GM23338 (cell line): ENCODE data around the gene AP3D1. TPM values are rescaled to one million over a fixed set of nuclear protein-coding genes. Genes with fewer than 3 reads are reported as not detected.

Experiments used
- ATAC-seq: fragments of 200-7000 bp; cut with Tn5 transposase; 3 replicates; pipeline ENCODE4 v1.9.1; 2020
- DNase-seq: peaks from one replicate; pipeline ENCODE4 v3.0.0-alpha.2; 2015; ENCODE audit warnings: low spot score
- H2AFZ ChIP-seq: fragments of 200-600 bp; sonication (generic); 2 replicates; pipeline ENCODE4 v1.8.0; 2016; ENCODE audit warnings: antibody characterized with exemption, mild to moderate bottlenecking, moderate library complexity
- H3F3A ChIP-seq: fragments of 200-600 bp; sonication (generic); replicated peaks from 2 replicates; pipeline ENCODE4 v1.8.0; 2017; ENCODE audit warnings: antibody characterized with exemption, mixed run types, low read depth
- H3K27ac ChIP-seq: fragments of 200-600 bp; sonication (generic); 2 replicates; pipeline ENCODE4 v1.6.1; 2016; ENCODE audit warnings: low read depth
- H3K27me3 ChIP-seq: fragments of 200-600 bp; sonication (generic); 2 replicates; pipeline ENCODE4 v1.8.0; 2016; ENCODE audit warnings: mild to moderate bottlenecking, mixed run types, moderate library complexity; ENCODE audit not compliant: insufficient read depth
- H3K36me3 ChIP-seq: fragments of 200-600 bp; sonication (generic); 2 replicates; pipeline ENCODE4 v1.8.0; 2016; ENCODE audit warnings: mild to moderate bottlenecking; ENCODE audit not compliant: insufficient read depth
- H3K4me1 ChIP-seq: fragments of 200-600 bp; sonication (generic); 2 replicates; pipeline ENCODE4 v1.8.0; 2016; ENCODE audit warnings: mild to moderate bottlenecking, moderate library complexity; ENCODE audit not compliant: insufficient read depth
- H3K4me2 ChIP-seq: fragments of 200-600 bp; sonication (generic); 2 replicates; pipeline ENCODE4 v1.7.1; 2017; ENCODE audit warnings: mixed run types
- H3K4me3 ChIP-seq: fragments of 200-600 bp; sonication (generic); 2 replicates; pipeline ENCODE4 v1.6.1; 2016; ENCODE audit warnings: mixed run types
- H3K79me2 ChIP-seq: fragments of 200-600 bp; sonication (generic); replicated peaks from 2 replicates; pipeline ENCODE4 v1.8.0; 2017; ENCODE audit warnings: mild to moderate bottlenecking; ENCODE audit not compliant: insufficient read depth
- H3K9me2 ChIP-seq: fragments of 200-600 bp; sonication (generic); 2 replicates; pipeline ENCODE4 v1.8.0; 2017; ENCODE audit not compliant: insufficient read depth
- H4K20me1 ChIP-seq: fragments of 200-600 bp; sonication (generic); replicated peaks from 2 replicates; pipeline ENCODE4 v1.8.0; 2017; ENCODE audit warnings: mild to moderate bottlenecking; ENCODE audit not compliant: insufficient read depth
- H3K27ac Mint-ChIP-seq: 2 replicates; pipeline ENCODE4 v1.8.0; 2020; ENCODE audit warnings: inconsistent platforms, mild to moderate bottlenecking, moderate library complexity, mixed read lengths
- H3K27me3 Mint-ChIP-seq: 3 replicates; pipeline ENCODE4 v1.8.0; 2022; ENCODE audit warnings: low read depth, mild to moderate bottlenecking, moderate library complexity, mixed read lengths, inconsistent platforms; ENCODE audit not compliant: insufficient read depth, poor library complexity
- H3K36me3 Mint-ChIP-seq: 3 replicates; pipeline ENCODE4 v1.8.0; 2021; ENCODE audit warnings: low read depth, mild to moderate bottlenecking, inconsistent platforms, moderate library complexity, mixed read lengths
- H3K4me1 Mint-ChIP-seq: 3 replicates; pipeline ENCODE4 v1.8.0; 2020; ENCODE audit warnings: mild to moderate bottlenecking, inconsistent platforms, mixed read lengths
- H3K4me3 Mint-ChIP-seq: 3 replicates; pipeline ENCODE4 v1.8.0; 2021; ENCODE audit warnings: moderate library complexity, mild to moderate bottlenecking, inconsistent platforms, mixed read lengths
- H3K9me3 Mint-ChIP-seq: 3 replicates; pipeline ENCODE4 v1.8.0; 2020; ENCODE audit warnings: moderate library complexity, mild to moderate bottlenecking, inconsistent platforms, mixed read lengths
- EZH2 ChIP-seq: fragments of 200-600 bp; sonication (generic); IDR thresholded peaks from one replicate; pipeline ENCODE4 v1.8.0; 2017; ENCODE audit warnings: antibody characterized with exemption, mild to moderate bottlenecking, low read depth; ENCODE audit not compliant: unreplicated experiment
- EZH2phosphoT487 ChIP-seq: fragments of 200-600 bp; sonication (generic); IDR thresholded peaks from one replicate; pipeline ENCODE4 v1.8.1; 2018; ENCODE audit warnings: antibody characterized with exemption; ENCODE audit not compliant: unreplicated experiment
- JUNB ChIP-seq: IDR thresholded peaks from one replicate; pipeline ENCODE4 v1.6.1; 2016; ENCODE audit warnings: antibody characterized with exemption; ENCODE audit not compliant: unreplicated experiment
- NANOG ChIP-seq: IDR thresholded peaks from 2 replicates; pipeline ENCODE4 v1.6.1; 2016; ENCODE audit warnings: antibody characterized with exemption, borderline replicate concordance
- ZNF114 ChIP-seq: fragments of 250-450 bp; sonication (Bioruptor Pico); IDR thresholded peaks from 2 replicates; pipeline ENCODE4 v1.5.0; 2020; ENCODE audit warnings: mild to moderate bottlenecking, moderate library complexity
- ZNF331 ChIP-seq: fragments of 250-450 bp; sonication (Bioruptor Pico); IDR thresholded peaks from 2 replicates; pipeline ENCODE4 v1.5.0; 2020; ENCODE audit warnings: low read depth, mild to moderate bottlenecking, moderate library complexity
- polyA plus RNA-seq: library from polyadenylated mRNA; unstranded; fragments of >200 nt; fragmentation: Nextera tagmentation; extraction: Ambion mirVana; gene quantifications from 2 replicates; pipeline ENCODE4 v1.2.1, GENCODE V29; 2016
- total RNA-seq: library from RNA; depleted of rRNA; stranded (reverse); fragments of >200 nt; shearing (Covaris generic); gene quantifications from 2 replicates; pipeline ENCODE4 v1.2.3, GENCODE V29; 2014
- TF ChIP-seq, protein P1 (sequence below): fragments of 250-450 bp; sonication (Bioruptor Pico); IDR thresholded peaks from 2 replicates; pipeline ENCODE4 v1.5.0; 2020; ENCODE audit warnings: mild to moderate bottlenecking, moderate library complexity

AP3D1 gene
- total and polyA plus RNA-seq, 2 experiments from 2014 or later, result 101 to 236 TPM

DNA sequence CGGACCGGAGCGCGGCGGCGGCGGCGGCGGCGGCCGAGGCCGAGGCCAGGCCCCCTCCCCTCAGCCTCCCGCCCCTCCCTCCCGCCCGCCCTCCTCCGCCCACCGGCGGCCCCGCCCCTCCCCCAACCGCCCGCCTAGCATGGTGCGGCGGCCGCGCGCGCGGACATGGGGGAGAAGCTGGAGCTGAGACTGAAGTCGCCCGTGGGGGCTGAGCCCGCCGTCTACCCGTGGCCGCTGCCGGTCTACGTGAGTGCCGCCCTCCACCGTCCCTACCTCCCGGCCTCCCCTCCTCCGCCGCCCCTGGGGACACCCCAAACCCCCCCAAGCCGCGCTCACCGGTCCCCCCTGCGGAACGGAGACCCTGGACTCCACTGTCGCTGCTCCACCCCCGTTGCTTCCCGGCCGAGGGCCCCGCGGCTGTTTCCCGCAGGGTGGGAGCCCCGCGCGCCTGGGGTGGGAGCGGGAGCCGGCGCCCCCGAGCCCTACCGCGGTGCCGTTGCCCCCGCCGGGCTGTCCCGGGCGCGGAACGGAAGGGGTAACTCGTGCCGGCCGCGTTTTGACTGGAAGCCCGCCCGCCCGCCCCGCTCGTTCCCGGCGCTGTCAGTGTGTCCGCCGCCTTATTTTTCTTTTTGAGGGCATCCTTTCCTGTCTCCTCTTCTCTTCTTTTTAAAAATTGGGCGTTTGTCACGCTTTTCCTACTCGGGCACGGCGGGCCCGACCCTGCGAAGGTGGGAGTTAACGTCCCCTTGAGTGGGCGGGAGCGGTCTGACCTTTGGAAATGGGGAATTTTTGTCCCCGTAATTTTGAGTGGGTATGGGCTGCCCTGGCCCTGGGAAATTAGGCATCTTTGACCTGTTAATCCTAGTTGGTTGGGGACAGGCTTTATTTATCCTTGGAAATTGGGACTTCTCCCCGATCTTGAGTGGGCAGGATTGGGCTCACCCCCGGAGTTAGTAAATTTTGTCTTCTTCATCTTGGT lies 12.9 kb upstream of the AP3D1 start (continued):
- TF ChIP-seq, protein P1, sequence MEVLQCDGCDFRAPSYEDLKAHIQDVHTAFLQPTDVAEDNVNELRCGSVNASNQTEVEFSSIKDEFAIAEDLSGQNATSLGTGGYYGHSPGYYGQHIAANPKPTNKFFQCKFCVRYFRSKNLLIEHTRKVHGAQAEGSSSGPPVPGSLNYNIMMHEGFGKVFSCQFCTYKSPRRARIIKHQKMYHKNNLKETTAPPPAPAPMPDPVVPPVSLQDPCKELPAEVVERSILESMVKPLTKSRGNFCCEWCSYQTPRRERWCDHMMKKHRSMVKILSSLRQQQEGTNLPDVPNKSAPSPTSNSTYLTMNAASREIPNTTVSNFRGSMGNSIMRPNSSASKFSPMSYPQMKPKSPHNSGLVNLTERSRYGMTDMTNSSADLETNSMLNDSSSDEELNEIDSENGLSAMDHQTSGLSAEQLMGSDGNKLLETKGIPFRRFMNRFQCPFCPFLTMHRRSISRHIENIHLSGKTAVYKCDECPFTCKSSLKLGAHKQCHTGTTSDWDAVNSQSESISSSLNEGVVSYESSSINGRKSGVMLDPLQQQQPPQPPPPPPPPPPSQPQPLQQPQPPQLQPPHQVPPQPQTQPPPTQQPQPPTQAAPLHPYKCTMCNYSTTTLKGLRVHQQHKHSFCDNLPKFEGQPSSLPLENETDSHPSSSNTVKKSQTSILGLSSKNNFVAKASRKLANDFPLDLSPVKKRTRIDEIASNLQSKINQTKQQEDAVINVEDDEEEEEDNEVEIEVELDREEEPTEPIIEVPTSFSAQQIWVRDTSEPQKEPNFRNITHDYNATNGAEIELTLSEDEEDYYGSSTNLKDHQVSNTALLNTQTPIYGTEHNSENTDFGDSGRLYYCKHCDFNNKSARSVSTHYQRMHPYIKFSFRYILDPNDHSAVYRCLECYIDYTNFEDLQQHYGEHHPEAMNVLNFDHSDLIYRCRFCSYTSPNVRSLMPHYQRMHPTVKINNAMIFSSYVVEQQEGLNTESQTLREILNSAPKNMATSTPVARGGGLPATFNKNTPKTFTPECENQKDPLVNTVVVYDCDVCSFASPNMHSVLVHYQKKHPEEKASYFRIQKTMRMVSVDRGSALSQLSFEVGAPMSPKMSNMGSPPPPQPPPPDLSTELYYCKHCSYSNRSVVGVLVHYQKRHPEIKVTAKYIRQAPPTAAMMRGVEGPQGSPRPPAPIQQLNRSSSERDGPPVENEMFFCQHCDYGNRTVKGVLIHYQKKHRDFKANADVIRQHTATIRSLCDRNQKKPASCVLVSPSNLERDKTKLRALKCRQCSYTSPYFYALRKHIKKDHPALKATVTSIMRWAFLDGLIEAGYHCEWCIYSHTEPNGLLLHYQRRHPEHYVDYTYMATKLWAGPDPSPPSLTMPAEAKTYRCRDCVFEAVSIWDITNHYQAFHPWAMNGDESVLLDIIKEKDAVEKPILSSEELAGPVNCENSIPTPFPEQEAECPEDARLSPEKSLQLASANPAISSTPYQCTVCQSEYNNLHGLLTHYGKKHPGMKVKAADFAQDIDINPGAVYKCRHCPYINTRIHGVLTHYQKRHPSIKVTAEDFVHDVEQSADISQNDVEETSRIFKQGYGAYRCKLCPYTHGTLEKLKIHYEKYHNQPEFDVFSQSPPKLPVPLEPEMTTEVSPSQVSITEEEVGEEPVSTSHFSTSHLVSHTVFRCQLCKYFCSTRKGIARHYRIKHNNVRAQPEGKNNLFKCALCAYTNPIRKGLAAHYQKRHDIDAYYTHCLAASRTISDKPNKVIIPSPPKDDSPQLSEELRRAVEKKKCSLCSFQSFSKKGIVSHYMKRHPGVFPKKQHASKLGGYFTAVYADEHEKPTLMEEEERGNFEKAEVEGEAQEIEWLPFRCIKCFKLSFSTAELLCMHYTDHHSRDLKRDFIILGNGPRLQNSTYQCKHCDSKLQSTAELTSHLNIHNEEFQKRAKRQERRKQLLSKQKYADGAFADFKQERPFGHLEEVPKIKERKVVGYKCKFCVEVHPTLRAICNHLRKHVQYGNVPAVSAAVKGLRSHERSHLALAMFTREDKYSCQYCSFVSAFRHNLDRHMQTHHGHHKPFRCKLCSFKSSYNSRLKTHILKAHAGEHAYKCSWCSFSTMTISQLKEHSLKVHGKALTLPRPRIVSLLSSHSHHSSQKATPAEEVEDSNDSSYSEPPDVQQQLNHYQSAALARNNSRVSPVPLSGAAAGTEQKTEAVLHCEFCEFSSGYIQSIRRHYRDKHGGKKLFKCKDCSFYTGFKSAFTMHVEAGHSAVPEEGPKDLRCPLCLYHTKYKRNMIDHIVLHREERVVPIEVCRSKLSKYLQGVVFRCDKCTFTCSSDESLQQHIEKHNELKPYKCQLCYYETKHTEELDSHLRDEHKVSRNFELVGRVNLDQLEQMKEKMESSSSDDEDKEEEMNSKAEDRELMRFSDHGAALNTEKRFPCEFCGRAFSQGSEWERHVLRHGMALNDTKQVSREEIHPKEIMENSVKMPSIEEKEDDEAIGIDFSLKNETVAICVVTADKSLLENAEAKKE (CRISPR knock-in tag), result no peak
- TF ChIP-seq EZH2 (no peak), NANOG (no peak), EZH2phosphoT487 (no peak)

DNA sequence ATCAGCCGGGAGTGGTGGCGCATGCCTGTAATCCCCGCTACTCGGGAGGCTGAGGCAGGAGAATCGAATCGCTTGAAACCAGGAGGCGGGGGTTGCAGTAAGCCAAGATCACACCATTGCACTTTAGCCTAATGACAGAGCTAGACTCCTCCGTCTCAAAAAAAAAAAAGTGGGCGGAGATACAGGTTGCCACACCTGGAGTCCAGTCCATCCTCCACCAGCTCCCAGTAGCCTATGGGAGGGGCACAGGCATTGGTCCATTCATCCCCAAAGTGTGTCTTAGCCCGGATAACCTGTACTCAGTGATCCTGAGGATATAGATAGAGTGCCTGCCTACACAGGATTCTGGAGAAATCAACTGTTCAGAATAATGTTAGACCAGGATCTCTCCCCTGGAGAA lies 9.0 kb upstream of the AP3D1 start:
- TF ChIP-seq JUNB (no peak), EZH2 (no peak), ZNF114 (no peak), EZH2phosphoT487 (no peak), ZNF331 (CRISPR knock-in tag) (no peak)
- TF ChIP-seq, protein P1 (CRISPR knock-in tag), result no peak
- no peak for ATAC-seq

More for the DNA sequence above, 9.0 kb upstream of the AP3D1 start:
- DNase-seq, result no peak
- H3K4me1 Mint-ChIP-seq, result no peaks in the 10 kb centered on the region
- peaks cover 9% of the 10 kb centered on the region for H3K79me2 ChIP-seq
- no peak overlapping the region for H3K4me3 ChIP-seq
- no peaks in the 10 kb centered on the region for H3K27me3 ChIP-seq
- no peaks in the 10 kb centered on the region for H3K4me1 ChIP-seq
- H3K27me3 Mint-ChIP-seq, result peaks cover 6% of the 10 kb centered on the region
- no peak overlapping the region for H2AFZ ChIP-seq
- H3K36me3 ChIP-seq, result no peaks in the 10 kb centered on the region
- no peaks in the 10 kb centered on the region for H3K36me3 Mint-ChIP-seq
- H3K9me2 ChIP-seq, result no peaks in the 10 kb centered on the region
- no peak overlapping the region for H3K27ac Mint-ChIP-seq
- H3F3A ChIP-seq, result peaks cover 11% of the 10 kb centered on the region; the same call in 1 of the 2 replicates
- H3K4me3 Mint-ChIP-seq, result no peak overlapping the region
- H4K20me1 ChIP-seq, result no peaks in the 10 kb centered on the region; the same call in 1 of the 2 replicates
- no peaks in the 10 kb centered on the region for H3K9me3 Mint-ChIP-seq
- no peak overlapping the region for H3K27ac ChIP-seq
- no peak overlapping the region for H3K4me2 ChIP-seq
